ENCODE results near the gene SART1.
A peak's percentile ranks its signal among the peaks of the same experiment; 100 is the strongest.

SART1 gene

DNA sequence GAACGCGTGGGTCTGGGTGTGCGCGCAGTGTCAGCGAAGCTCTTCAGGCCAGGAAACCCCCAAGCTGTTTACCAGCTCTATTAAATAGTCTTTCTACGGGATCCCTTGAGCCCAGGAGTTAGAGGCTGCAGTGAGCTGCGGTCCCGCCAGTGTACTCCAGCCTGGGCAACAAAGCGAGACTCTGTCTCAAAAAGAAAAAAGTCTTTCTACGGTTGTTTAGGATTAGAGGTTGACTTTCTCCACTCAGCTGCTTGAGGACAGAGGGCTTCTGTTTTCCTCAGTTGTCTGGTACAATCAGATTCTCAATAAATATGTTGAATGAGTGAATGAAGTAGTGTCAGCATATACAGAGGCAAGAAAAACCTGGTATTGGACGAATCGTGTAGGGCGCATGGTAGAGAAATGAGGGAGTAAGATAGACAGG, 619 bp downstream of the SART1 start:
- peaks cover 9% of the 10 kb centered on the region for H3K4me1 ChIP-seq (ENCODE audit: control insufficient read depth, insufficient read depth, low read length)
- no peaks in the 10 kb centered on the region for H3K9me3 ChIP-seq (ENCODE audit: control insufficient read depth, low read length)
- 11 to 12% methylated on average over 13 of the region's 13 CpGs for WGBS, 2 experiments
- peak overlapping the region; percentile 92 for H3K4me3 ChIP-seq (ENCODE audit: insufficient read depth, low read depth, low read length)
- no peak overlapping the region for H3K27ac ChIP-seq (ENCODE audit: insufficient read depth, low read depth, low read length, poor library complexity, severe bottlenecking)
- H3K27me3 ChIP-seq (ENCODE audit: control insufficient read depth, insufficient read depth, low read length, poor library complexity, severe bottlenecking) = no peaks in the 10 kb centered on the region
- H3K36me3 ChIP-seq (ENCODE audit: control insufficient read depth, insufficient read depth, low read length) = peaks cover 31% of the 10 kb centered on the region

DNA sequence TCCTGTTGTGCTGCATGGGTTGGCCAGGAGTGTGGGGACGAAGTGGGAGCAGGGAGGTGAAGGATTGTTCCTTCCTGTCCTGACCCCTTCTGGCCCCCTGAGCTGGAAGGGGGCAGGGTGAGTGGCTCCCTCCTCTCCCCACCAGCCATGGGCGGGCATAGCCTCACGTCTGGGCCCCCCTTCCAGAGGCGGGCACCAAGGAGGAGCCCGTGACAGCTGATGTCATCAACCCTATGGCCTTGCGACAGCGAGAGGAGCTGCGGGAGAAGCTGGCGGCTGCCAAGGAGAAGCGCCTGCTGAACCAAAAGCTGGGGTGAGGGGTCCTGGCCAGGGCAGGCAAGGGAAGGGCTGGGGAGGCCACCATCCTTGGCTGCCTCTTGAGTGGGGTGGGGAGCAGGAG, 3.4 kb downstream of the SART1 start:
- peaks cover 46% of the 10 kb centered on the region for H3K36me3 ChIP-seq (ENCODE audit: control insufficient read depth, insufficient read depth, low read length)
- WGBS, 2 experiments = 90 to 91% methylated on average over 10 of the region's 10 CpGs
- peaks cover 9% of the 10 kb centered on the region for H3K4me1 ChIP-seq (ENCODE audit: control insufficient read depth, insufficient read depth, low read length)
- H3K27ac ChIP-seq (ENCODE audit: insufficient read depth, low read depth, low read length, poor library complexity, severe bottlenecking) = no peak overlapping the region
- H3K27me3 ChIP-seq (ENCODE audit: control insufficient read depth, insufficient read depth, low read length, poor library complexity, severe bottlenecking) = no peaks in the 10 kb centered on the region
- H3K9me3 ChIP-seq (ENCODE audit: control insufficient read depth, low read length) = no peaks in the 10 kb centered on the region
- H3K4me3 ChIP-seq (ENCODE audit: insufficient read depth, low read depth, low read length) = no peak overlapping the region

DNA sequence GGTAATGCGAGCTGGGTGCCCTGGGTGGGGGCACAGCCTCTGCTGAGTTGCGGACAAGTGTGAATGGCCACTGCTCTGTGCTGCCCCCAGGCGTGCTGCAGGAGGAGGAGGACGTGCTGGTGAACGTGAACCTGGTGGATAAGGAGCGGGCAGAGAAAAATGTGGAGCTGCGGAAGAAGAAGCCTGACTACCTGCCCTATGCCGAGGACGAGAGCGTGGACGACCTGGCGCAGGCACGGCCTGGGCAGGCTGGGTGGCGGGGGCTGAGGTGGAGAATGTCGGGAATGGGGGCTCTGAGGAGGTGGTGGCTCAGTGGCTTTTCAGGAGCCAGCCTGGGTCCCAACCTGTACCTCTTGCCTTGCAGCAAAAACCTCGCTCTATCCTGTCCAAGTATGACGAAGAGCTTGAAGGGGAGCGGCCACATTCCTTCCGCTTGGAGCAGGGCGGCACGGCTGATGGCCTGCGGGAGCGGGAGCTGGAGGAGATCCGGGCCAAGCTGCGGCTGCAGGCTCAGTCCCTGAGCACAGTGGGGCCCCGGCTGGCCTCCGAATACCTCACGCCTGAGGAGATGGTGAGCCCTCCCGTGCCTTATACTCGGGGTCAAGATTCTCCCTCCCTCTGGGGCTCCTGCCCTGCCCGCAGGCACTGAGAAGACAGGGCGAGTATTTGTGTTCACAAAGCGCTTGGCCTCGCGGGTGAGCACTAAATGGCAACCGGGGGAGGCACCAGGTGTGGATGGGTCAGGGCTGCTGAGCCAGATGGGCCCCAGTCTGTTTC, 4.6 kb downstream of the SART1 start:
- peaks cover 50% of the 10 kb centered on the region for H3K36me3 ChIP-seq (ENCODE audit: control insufficient read depth, insufficient read depth, low read length)
- WGBS, 2 experiments = 96 to 97% methylated on average over 36 of the region's 36 CpGs
- H3K4me1 ChIP-seq (ENCODE audit: control insufficient read depth, insufficient read depth, low read length) = peaks cover 9% of the 10 kb centered on the region
- no peak overlapping the region for H3K27ac ChIP-seq (ENCODE audit: insufficient read depth, low read depth, low read length, poor library complexity, severe bottlenecking)
- H3K4me3 ChIP-seq (ENCODE audit: insufficient read depth, low read depth, low read length) = no peak overlapping the region
- H3K9me3 ChIP-seq (ENCODE audit: control insufficient read depth, low read length) = no peaks in the 10 kb centered on the region
- H3K27me3 ChIP-seq (ENCODE audit: control insufficient read depth, insufficient read depth, low read length, poor library complexity, severe bottlenecking) = no peaks in the 10 kb centered on the region

DNA sequence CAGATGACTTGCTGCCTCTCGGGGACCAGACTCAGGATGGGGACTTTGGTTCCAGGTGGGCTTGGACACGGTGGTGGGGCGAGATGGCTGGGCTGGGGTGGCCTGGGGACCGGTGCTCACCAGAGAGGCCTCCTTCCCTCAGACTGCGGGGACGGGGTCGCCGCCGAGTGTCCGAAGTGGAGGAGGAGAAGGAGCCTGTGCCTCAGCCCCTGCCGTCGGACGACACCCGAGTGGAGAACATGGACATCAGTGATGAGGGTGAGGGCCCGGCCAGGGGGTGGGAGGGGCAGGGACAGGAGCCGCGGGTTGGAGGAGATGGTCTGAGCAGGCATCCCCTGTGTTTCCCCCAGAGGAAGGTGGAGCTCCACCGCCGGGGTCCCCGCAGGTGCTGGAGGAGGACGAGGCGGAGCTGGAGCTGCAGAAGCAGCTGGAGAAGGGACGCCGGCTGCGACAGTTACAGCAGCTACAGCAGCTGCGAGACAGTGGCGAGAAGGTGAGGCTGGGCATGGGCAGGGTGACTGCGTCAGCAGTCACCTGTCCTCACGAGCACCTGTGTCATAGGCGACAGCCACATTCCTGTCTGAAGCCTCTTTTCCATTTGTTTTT, 5.9 kb downstream of the SART1 start:
- H3K9me3 ChIP-seq (ENCODE audit: control insufficient read depth, low read length) = no peaks in the 10 kb centered on the region
- 96 to 97% methylated on average over 30 of the region's 30 CpGs for WGBS, 2 experiments
- H3K36me3 ChIP-seq (ENCODE audit: control insufficient read depth, insufficient read depth, low read length) = peaks cover 50% of the 10 kb centered on the region
- H3K4me1 ChIP-seq (ENCODE audit: control insufficient read depth, insufficient read depth, low read length) = peaks cover 7% of the 10 kb centered on the region
- no peaks in the 10 kb centered on the region for H3K27me3 ChIP-seq (ENCODE audit: control insufficient read depth, insufficient read depth, low read length, poor library complexity, severe bottlenecking)
- H3K27ac ChIP-seq (ENCODE audit: insufficient read depth, low read depth, low read length, poor library complexity, severe bottlenecking) = no peak overlapping the region
- no peak overlapping the region for H3K4me3 ChIP-seq (ENCODE audit: insufficient read depth, low read depth, low read length)

DNA sequence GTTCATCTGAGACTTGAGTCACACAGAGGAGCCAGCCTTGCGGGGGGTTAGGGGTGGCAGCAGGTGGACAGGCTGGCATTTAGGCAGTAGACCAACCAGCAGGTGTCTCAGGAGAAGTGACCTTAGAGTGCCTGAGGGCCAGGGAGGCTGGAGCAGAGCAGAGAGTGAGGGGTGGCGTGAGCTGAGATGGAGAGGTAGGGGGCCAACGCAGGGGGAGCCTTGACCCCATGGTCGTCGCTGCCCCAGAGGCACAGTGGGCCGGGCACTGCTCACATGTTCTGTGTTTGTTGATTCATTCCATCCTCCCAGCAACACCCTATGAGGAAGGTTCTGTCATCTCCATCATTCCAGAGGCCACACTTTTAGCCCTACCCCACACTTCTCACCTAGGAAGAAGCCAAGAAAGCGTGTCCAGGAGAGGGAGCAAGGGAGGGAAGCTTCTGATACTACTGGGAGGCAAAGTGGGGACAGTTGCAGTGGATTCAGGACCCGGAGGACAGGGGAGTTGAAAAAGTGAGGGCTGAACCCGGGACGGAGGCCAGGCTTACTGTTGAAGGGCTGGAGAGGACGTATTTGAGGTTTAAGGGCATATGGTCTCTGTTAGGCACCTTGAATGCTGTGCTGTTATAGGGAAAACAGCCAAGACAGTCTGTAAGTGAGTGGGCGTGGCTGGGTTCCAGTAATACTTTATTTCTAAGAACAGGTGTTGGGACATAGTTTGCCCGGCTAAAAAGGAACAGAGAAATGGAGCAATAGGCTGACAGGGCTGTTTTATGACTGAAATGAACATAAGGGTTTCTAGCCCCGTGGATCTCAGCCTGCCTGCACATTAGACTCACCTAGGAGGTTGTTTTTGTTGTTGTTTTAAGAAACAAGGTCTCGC, 7.3 kb downstream of the SART1 start:
- Histone ChIP-seq H3K27me3 (ENCODE audit: control insufficient read depth, insufficient read depth, low read length, poor library complexity, severe bottlenecking) (no peaks in the 10 kb centered on the region), H3K4me3 (ENCODE audit: insufficient read depth, low read depth, low read length) (no peak overlapping the region), H3K9me3 (ENCODE audit: control insufficient read depth, low read length) (no peaks in the 10 kb centered on the region), H3K36me3 (ENCODE audit: control insufficient read depth, insufficient read depth, low read length) (peaks cover 57% of the 10 kb centered on the region), H3K27ac (ENCODE audit: insufficient read depth, low read depth, low read length, poor library complexity, severe bottlenecking) (no peak overlapping the region), H3K4me1 (ENCODE audit: control insufficient read depth, insufficient read depth, low read length) (no peaks in the 10 kb centered on the region)
- 95% methylated on average over 15 of the region's 15 CpGs for WGBS, 2 experiments

DNA sequence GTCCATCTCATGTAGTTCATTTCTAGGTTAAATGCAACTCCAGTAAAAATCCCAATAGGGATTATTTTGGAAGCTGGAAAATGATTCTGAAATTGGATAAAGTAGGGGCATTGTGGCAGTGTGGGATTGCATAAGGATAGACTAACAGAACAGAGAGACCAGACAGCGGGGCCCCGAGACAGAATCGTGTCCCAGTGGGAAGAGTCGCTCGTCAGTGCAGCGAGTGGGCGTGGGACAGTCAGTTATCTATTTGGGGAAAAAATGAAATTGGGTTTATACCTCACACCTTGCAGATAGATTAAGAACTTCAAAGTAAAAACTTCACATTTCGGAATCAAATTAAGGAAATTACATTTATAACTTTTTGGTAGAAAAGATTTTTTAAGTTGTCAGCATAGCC, 10.6 kb downstream of the SART1 start:
- H3K36me3 ChIP-seq (ENCODE audit: control insufficient read depth, insufficient read depth, low read length) = peaks cover 31% of the 10 kb centered on the region
- H3K4me1 ChIP-seq (ENCODE audit: control insufficient read depth, insufficient read depth, low read length) = no peaks in the 10 kb centered on the region
- 95 to 96% methylated on average over 7 of the region's 8 CpGs for WGBS, 2 experiments
- H3K4me3 ChIP-seq (ENCODE audit: insufficient read depth, low read depth, low read length) = no peak overlapping the region
- H3K9me3 ChIP-seq (ENCODE audit: control insufficient read depth, low read length) = no peaks in the 10 kb centered on the region
- no peak overlapping the region for H3K27ac ChIP-seq (ENCODE audit: insufficient read depth, low read depth, low read length, poor library complexity, severe bottlenecking)
- no peaks in the 10 kb centered on the region for H3K27me3 ChIP-seq (ENCODE audit: control insufficient read depth, insufficient read depth, low read length, poor library complexity, severe bottlenecking)

DNA sequence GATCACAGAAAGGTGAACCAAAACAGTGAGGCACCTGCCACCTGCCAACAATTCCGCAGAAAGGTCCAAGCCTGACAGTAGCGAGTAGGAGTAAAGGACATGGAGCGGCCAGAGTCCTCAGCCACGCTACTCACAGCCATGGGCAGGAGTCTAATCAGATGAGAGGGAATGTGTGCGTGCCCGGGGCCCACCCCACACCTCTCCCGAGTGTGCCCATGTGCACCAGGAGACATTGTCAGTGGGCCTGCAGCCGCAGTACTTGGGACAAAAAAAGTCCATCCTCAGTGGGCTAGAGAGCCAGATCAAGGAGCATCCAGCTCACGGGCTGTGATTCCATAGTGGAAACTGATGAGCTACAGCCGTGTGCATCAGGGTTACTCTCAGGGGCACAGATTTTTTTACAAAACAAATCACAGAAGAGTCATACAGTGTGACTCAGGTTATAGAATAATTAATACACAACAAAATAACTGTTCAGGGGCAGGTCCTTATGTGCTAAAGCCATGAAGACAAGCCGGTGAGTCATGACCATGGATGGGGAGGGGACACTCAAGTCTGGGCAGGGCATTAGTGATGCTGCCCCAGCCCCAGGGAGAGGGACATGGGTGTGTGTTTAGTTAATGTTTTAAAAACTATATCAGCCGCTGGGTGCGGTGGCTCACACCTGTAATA, 12.0 kb downstream of the SART1 start:
- peaks cover 40% of the 10 kb centered on the region for H3K36me3 ChIP-seq (ENCODE audit: control insufficient read depth, insufficient read depth, low read length)
- no peaks in the 10 kb centered on the region for H3K9me3 ChIP-seq (ENCODE audit: control insufficient read depth, low read length)
- WGBS, 2 experiments = 92 to 93% methylated on average over 13 of the region's 13 CpGs
- H3K4me3 ChIP-seq (ENCODE audit: insufficient read depth, low read depth, low read length) = no peak overlapping the region
- H3K27ac ChIP-seq (ENCODE audit: insufficient read depth, low read depth, low read length, poor library complexity, severe bottlenecking) = no peak overlapping the region
- no peaks in the 10 kb centered on the region for H3K4me1 ChIP-seq (ENCODE audit: control insufficient read depth, insufficient read depth, low read length)
- no peaks in the 10 kb centered on the region for H3K27me3 ChIP-seq (ENCODE audit: control insufficient read depth, insufficient read depth, low read length, poor library complexity, severe bottlenecking)

DNA sequence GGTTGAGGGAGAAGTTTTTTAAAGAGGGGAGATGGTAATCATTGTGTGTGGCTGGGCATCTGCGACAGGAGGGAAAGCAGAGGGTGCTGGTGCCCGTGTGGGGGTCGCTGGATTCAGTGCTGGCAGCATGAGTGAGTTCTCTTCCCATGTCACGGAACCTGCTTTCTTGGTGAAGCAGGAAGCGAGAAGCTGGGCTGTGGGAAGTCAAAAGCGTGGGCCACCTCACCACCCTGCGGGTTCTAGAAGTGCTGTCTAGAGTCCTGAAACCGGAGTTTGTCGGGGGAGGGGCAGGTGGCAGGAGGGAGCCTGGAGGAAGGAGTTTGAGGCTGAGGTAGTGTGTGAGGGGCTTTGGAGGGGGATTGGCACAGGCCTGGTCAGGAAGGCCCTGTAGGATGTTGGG, 14.2 kb downstream of the SART1 start:
- Histone ChIP-seq H3K9me3 (ENCODE audit: control insufficient read depth, low read length) (no peaks in the 10 kb centered on the region), H3K27ac (ENCODE audit: insufficient read depth, low read depth, low read length, poor library complexity, severe bottlenecking) (no peak overlapping the region), H3K36me3 (ENCODE audit: control insufficient read depth, insufficient read depth, low read length) (peaks cover 28% of the 10 kb centered on the region), H3K4me3 (ENCODE audit: insufficient read depth, low read depth, low read length) (no peak overlapping the region), H3K4me1 (ENCODE audit: control insufficient read depth, insufficient read depth, low read length) (no peaks in the 10 kb centered on the region), H3K27me3 (ENCODE audit: control insufficient read depth, insufficient read depth, low read length, poor library complexity, severe bottlenecking) (no peaks in the 10 kb centered on the region)
- WGBS, 2 experiments = 95 to 96% methylated on average over 9 of the region's 9 CpGs

DNA sequence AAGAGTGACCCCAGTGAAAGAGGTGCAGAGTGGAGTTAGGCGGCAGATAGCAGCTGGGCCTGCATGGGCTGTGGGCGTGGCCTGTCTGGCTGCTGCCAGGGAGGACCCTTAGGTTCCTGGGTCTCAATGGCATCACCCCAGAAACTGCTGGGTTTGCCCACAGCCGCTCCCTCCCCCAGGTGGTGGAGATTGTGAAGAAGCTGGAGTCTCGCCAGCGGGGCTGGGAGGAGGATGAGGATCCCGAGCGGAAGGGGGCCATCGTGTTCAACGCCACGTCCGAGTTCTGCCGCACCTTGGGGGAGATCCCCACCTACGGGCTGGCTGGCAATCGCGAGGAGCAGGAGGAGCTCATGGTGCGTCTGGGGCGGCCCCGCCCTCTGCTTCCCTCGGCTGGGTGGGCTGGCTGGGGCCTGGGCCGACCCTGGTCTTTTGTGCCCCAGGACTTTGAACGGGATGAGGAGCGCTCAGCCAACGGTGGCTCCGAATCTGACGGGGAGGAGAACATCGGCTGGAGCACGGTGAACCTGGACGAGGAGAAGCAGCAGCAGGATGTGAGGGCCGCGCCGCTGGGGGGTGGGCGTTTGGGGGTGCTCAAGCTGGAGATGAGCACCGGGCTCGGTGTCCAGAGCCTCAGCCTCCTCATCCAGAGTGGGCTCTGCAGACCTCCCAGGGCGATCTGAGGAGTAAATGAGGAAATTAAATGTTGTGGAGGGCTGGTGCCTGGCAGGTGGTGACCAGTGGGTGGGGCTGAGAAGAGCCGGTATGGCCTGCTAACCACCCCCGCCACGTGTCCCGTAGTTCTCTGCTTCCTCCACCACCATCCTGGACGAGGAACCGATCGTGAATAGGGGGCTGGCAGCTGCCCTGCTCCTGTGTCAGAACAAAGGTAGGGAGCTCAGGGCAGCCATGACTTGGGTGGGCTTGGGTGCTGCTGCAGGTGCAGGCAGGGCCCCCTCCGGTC, 15.0 kb downstream of the SART1 start:
- no peaks in the 10 kb centered on the region for H3K9me3 ChIP-seq (ENCODE audit: control insufficient read depth, low read length)
- H3K4me1 ChIP-seq (ENCODE audit: control insufficient read depth, insufficient read depth, low read length) = no peaks in the 10 kb centered on the region
- no peak overlapping the region for H3K4me3 ChIP-seq (ENCODE audit: insufficient read depth, low read depth, low read length)
- H3K27me3 ChIP-seq (ENCODE audit: control insufficient read depth, insufficient read depth, low read length, poor library complexity, severe bottlenecking) = no peaks in the 10 kb centered on the region
- peaks cover 28% of the 10 kb centered on the region for H3K36me3 ChIP-seq (ENCODE audit: control insufficient read depth, insufficient read depth, low read length)
- WGBS, 2 experiments = 92 to 93% methylated on average over 43 of the region's 43 CpGs
- no peak overlapping the region for H3K27ac ChIP-seq (ENCODE audit: insufficient read depth, low read depth, low read length, poor library complexity, severe bottlenecking)
